8988T (cell line): ENCODE measurements around the gene ZBTB7B.

Experiments used
- DNase-seq: peaks from one replicate; pipeline ENCODE4 v3.0.0; 2011

ZBTB7B gene

DNA sequence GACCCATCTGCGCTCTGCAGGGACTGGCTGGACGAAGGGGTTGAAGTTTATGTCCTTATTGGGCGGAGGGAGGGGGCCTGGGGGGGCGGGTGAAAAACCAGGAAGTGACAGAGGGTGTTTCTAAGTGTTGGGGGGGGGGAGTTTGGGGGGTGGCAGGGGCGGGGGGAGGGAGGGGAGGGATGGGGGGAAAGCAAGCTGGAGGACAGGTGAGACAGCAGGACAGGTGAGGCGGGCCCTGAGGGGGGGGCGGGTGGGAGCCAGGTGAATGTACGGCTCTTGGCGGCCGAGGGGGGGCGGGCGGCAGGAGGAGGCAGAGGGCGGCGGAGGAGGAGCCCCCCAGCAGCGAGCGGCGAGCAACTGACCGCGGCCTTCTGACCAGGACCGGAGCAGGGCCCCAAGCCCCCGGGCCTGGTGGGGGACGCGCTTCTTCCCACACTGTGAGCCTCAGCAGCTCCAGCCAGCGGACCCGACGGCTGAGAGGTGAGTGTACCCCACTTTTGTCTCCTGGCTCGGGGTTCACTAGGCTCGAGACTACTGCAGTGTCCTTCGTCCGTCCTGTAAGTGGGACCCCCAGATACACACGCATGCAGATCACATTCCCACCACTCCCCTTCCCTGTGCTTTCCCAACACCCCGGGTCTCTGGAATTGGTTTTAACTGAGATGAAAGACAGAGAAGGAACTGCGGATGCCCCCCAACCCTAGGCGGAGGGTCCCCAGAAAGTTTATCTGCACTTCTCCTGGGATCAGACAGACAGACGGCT is at the start of gene ZBTB7B:
Gene ZBTB7B, plus strand, starts transcription at position 339 of the 763 bp plus-strand sequence. CDS start 11,859 bp downstream, outside the sequence.
- DNase-seq, result no peak

DNA sequence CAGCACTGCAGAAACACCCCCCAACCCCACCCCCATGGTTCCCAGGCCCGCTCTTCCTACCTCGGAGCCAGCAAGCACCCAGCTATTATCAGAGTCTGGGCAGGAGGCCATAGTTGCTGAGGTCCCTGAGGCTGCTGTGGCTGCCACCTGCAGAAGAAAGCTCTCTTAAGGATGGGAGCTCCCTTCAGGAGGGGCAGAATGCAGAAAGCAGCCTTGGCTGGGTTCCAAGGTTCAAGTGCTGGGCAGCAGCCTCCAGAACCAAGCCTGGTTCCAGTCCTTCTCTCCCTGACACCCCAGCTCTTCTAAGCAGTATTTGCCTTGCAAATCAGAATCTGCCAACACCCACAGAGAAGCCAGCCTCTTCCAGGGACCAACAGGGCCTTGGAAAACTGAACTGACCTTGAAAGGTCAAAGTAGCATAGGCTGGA is 49.0 kb upstream of the ZBTB7B start:
- DNase-seq, result no peak

DNA sequence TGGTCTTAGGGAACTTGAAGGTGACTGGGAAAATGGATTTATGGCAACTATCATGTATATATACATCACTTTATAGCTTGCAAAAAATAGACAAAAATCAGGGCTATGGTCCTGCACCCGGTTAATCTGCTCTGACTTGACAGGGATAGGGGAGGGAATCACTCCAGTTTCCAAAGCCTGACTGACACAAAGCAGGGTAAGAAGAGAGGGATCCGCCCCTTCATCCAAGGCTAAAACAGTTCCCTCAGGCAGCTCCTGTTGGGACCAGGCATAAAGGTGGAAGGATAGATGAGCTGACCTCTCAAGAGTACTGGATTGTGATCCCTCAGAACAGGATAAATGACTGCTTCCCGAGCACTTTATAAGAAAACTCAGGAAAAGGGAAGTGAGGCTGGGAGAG is 48.1 kb upstream of the ZBTB7B start:
- DNase-seq, result no peak

DNA sequence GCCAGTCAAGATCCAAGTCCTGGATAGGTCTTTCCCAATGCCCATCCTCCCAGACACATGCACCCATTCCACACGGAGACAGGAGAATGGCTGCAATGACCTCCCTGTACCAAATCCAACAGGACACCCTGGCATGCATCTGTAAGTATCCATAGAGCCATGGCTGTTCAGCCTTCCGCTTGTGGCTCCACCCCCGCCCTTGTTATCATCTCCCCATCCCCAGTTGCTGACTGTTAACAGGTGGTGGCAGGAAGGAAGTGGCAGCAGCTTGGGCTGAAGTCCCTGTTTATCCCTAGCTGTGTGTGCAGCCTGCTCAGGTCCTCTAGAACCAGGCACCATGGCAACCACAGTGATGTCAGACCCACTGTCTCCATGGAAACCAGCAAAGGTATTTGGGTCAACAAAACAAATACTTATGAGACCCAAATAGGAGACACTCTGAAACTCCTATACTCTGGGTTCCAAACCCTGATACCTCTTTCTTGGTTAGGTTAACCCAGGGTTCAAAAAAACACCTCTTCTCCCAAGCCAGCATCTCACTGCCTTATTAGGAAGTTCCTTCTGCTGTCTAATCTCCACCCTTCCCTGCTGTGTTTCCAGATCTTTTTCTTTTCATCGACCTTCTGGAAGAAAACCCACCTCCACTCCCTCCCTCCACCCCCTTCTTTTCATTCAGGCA is 47.4 kb upstream of the ZBTB7B start:
- no peak for DNase-seq

DNA sequence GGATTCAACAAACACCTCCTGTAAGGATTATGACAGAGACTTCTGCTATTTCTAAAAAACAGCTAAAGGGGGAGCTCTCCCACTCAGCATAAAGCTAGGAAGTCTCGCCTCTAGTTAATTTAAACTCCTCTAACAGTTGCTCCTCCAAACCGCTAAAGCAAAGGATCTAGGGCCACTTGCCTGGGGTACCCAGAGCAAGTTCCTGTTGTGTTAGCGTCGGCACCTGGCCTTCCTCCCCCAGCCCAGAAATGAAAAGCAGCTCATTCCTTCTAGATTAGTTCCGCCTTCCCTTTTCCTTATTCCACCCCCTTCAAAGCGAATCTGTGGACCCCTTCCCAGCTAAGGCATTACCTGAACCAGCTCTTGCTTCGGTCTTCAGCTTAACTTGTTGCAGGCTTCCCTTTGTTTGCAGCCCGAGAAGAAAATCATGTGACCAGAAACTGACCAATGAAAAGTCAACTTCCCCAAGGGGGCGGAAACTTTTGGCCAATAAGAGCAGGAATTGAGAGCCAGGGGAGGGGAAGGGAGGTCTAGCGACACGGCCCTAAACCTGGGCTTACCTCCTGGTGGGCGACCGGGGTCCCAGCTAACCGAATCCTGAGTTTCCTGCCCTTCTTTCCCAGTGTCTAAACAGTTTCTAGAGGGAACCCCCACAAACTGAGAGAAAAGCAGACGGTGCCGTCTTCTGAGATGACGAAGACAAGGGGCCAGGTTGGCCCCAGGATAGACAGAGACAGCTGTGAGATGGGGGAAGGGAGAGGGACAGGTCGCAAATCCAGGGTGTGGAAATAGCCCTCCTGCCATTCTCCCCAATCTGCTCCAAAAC is 46.7 kb upstream of the ZBTB7B start, which contains the start of gene PBXIP1:
Gene PBXIP1, minus strand, starts transcription at position 382 of the 826 bp plus-strand sequence. CDS start 2,378 bp downstream, outside the sequence.
- DNase-seq, result peak; percentile 95

DNA sequence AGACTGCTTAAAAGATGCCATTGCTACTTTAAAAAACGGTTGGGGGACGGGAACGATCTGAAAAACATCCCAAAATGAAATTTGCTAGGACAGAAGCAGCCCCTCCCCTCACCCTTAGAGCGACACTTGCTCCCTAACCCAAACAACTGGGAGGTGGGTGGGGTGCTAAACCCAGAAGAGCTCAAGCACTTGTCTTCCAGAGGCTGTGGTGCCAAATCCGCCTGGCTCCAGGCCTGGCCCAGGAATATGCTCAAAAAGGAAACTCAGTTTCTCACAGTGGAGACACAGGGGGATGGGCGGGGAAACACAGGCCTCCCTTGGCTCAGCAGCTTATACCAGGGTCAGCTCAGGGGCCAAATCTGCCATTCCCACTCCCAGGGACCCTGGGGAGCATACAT is 46.1 kb upstream of the ZBTB7B start:
- DNase-seq, result no peak

DNA sequence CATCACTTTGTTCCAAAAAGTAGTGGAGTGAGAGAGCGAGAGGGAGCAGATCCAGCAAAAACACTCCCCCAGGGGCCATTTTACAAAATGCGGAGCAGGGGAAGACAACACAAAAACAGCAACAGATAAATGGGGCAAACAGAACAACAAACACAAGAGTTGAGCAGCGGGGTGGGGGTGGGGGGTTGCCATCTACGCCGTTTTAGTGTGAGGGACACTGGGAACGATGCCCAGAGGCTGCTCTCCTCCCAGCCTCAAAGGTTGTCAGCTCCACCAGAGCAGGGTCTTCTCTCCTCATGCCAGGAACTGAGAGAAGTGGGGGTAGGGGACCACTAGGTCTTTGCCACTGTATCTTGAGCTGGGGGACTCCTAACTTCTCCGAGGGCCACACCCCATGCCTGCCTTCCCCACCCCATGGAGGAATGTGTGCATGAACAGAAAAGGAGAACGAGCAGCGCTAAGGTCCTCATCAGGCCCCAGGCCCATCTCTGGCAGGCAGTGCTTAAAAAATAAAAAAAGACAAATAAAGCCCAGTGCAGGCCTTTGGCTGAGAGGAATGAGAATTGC is 45.4 kb upstream of the ZBTB7B start:
- no peak for DNase-seq

DNA sequence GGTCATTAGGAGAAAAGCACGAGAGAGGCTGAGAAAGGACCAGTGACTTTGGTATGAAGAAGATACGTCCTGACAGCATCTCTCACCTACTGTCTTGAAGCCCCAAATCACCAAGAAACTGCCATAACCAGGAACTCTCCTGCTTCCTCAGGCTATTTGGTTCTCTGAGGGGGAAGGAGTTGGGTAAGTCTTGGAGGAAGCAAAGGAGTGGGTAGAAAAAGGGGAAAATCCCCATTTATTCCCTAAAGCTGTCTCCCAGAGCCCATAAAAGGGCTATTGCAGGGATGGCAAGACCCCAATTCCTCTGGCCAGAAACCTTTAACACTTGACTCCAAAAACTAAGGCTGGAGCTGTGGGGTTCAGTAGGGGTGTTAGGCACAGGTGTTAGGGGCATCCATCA is 44.6 kb upstream of the ZBTB7B start:
- no peak for DNase-seq

DNA sequence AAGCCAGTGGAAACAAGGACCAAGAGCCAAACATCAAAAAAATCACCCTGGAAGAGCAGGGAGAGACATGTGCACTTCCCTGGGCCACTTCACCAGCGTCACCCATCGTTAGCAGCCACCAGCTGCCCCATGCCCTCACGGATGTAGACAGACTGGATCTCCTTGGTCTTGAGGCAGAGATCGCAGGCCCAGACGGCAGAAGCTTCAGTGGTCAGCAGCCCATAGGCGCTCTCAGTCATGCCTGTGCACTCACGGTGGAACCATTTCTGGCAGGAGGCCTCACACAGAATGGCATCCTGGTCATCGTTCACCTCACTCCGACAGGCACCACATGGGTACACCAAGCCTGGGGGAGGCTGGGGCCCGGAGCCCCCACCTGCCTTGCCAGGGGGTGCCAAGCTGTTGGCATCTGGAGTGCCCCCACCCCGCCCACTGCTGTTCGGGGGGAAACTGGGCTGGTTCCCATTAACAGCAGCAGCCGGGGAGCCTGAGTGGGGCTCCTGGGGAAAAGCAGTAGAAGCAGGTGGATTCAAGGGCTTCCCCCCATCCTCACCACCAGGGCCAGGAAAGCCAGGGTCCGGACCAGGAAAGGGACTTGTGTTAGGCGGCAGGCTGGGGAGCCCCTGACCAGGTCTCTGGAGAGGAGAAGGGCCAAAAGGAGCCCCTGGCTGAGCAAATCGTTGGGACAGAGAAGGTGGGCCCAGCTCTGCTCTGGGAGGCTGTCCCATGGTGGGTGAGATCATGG is 43.7 kb upstream of the ZBTB7B start:
- no peak for DNase-seq

DNA sequence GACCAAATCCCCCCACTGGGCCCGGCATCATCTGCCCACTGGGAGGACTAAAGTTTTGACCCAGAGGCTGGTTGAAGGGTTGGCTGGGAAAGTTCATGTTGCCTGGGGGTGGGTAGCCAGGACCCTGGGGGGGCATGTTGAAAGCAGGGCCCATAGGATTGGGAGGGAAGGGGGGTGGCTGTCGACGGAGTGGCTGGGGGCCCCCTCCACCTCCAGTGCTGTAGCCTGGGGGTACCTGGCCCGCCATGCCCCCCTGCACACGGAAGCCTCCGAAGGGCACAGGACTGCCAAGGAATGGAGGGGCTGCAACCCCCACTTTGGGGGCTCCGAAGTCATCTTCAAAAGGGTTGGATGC is 43.2 kb upstream of the ZBTB7B start:
- no peak for DNase-seq

DNA sequence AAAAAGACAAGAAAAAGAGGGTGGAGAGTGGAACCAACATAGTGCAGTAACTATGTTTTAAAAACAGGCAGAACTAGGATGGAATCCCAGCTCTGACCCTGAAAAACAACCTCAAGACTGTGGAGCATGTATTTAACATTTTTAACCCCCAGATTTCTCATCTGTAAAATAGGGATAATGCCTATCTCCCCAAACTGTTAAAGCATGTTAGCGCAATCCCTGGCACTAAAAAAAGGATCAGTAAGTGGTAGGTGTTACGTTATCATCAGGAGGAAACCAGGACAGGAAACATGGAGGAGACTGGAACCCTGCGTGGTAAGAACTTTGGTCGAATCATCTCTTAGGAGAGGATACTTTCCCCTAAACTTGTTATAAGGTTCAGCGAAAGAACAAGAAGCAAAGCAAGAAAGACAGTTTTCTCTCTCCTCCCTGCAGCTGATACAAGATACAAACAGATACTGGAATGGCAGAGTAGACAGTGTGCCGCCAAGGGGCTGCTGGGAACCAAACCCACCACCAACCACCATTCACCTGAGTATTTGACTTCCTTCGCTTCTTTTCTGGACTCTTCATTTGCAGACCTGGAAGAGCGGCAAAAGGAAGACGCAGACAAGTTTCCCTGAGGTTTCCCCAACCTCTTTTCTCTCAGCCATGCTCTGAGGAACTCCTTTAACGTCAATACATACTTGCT is 42.0 kb upstream of the ZBTB7B start:
- no peak for DNase-seq

DNA sequence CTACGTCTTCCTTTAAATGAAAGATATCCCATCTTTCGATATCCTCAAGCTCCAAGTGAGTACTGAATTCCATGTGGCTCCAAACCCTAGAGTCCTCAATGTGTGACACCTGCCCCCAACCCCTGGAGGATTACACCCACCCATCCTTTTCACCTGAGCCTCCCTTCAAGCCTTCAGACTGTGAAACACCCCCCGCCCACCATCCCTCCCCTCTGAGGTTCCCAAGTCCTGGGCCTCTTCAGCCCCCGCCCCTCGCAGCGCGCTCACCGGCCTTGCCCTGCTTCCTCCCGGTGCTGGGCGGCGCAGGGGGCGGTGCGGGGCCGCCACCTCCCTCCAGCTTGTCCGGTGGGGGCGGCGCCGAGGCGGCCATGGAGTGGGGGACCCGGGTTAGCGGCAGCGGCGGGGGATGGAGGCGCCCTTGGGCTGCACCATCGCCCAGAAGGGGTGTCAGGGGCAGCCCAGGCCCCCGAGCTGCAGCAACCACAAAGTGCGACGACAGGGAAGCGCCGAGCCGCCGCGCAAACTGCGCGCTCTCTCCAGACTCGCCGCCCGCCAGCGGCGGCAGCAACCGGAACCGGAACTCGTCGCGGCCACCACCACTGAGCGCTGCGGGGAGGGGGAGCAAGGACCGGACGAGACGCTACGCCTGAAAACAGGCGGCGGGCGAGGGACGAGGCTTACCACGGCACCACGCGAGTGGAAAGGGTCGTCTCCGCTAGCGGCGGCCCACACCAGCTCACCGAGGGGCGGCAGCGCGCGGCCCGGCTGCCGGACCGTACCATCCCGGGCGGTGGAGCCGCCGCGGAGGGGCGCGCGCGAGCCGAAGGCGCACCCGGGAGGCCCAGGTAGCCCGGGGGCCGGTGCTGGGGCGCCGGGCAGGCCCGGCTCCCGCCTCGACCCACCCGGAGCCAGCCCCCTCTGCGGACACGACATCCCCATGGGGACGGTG is 41.1 kb upstream of the ZBTB7B start, which contains the start of gene PYGO2:
Gene PYGO2, minus strand, starts transcription at position 576 of the 949 bp plus-strand sequence. Its CDS starts 206 bp downstream, at position 370.
- DNase-seq, result peak; percentile 91

DNA sequence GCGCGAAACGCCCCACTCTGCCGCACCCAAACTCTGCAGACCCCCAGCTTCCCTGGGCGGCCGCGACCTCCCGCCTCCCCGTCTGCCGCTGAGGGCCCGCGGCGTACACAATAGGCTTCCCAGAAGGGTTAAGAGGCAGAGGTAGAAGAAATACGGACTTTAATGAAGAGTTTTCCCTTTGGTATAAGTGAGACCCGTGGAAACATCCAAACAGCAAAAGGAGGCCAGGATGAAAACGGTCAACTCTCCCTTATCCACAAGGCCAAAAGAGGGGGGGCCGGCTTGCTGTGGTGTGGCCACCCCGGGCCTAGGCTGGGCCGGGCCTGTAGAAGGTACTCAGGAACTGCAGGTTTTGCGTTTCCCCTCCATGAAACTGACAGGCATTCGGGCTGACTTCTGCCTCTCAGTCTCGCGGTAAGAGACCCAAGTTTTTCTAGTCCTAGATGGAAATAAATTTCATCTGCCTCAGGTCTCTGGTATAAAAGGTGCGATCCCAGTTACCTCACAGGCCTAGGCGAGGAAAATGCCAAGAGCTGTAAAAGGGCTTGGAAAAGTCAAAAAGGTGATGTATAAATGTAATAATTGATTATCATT is 40.3 kb upstream of the ZBTB7B start:
- DNase-seq, result no peak

DNA sequence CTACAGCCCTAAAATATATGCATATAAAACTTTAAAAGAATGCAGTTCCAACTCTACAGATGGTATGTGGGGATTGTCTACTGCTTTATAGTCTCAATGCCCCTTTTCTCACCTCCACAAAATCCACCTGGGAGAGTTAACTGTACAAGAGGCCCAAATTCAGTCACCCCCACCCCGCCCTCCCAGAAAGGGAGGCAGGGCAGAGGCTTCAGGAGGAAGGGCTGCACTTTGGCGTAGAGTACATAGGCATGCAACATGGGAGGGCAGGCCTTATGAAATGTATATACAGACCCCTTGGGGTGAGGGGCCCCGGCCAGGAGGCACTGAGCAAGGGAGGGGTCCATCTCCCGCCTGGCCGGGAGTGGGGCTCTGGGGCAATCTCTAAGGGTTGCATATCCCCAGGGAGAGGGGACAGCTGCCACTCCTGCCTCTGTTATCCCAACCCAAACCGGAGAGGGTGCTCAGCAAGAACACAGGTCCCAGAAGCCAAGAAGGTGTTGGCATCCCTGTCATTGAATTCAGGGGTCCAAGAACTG is 39.7 kb upstream of the ZBTB7B start:
- DNase-seq, result no peak

DNA sequence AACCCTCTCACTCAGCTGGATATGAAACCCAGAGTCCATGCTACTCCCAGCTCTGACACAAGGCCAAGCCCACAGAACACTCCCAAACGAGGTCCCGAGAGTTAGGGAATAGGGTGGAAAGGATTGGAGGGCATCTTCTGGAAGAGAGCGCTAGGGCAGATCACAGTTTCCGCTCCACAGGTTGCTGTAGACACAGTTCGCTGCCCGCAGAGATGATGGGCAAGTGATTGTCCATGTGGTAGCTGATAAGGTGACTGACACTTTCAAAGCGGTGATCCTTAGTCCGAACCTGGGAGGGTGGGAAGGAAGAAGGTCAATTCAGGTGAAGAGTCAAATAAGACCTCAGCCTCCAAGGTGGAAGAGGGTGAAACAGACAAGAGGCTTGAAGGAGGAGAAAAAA is 39.0 kb upstream of the ZBTB7B start:
- DNase-seq, result no peak

DNA sequence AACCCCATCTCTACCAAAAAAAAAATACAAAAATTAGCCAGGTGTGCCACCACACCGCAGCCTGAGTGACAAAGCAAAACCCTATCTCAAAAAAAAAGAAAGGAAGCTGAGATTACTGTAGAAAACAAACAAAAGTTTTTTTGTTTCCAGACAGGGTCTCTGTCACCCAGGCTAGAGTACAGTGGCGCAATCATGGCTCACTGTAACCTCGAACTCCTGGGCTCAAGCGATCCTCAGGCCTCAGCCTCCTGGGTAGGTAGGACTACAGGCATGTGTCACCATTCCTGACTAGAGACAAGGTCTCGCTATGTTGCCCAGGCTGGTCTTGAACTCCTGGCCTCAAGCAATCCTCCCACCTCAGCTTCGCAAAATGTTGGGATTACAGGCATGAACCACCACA is 38.2 kb upstream of the ZBTB7B start:
- no peak for DNase-seq

DNA sequence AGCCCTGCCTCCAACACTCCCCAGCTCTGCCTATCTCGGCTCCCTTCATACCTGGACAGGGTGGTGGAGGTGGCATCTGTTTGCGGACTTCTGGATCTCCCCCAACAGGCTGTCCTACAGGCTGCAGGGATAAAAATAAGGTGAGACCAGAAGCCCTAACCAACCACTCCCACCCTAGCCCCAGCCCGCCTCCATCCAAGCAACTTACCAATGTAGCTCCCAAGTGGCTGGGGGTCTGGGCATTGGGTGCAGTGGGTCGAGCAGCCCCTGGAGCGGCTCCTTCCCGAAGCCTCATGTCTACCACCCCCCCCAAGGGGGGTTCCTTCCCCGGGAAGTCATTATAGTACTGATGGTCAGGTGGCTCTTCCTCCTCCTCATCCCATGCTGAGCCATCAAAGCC is 36.5 kb upstream of the ZBTB7B start:
- DNase-seq, result no peak

DNA sequence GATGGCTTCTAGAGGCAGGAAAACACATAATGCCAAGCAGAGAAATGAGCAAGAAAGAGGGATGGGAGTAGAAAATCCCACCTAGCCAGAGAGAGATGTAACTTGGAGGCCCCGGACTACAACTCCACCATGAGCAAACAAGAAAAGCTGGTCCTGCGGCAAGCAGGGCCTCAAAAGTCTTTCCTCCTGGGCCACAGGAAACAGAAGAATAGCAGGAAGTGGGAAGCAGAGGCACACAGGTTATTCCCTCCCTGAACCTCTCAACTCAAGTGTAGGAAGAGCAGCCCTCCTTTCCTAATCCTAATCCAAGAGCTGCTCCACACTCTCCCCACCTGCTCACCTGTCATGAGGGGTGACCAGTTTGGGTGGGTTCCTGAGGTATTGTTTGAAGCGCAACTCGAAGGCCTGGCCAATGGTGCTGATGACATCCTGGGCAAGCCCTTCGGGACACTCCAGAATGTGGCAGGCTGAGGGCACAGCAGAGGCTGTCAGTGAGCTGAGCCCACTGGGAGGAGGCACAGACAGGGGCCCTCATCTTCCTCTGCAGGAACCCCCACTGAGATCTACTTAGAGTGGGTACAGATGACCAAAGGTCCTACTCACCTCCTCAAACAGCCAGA is 35.2 kb upstream of the ZBTB7B start:
- DNase-seq, result no peak

DNA sequence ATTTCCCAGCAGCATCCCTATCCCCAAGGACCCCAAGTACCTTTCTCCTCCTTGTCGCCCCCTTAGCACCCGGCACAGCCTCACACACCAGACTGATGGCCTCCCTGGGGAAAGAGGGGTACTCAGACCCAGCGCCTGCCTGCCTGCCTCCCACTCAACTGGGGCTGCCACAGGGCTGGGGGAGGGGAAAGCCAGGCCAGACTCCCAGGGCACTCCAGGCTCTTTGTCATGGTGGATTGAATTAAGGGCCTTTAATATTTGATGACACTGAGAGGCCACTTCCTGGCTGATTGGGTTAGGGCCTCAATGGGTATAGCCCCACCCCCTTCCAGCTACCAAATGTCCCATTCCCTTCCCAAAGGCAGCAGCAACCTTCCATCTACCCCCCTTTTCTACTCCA is 33.9 kb upstream of the ZBTB7B start:
- no peak for DNase-seq
